Lower leg skin (tissue), 4 donors: ENCODE data around the gene EEF1AKMT3. TPM values are rescaled to one million over a fixed set of nuclear protein-coding genes. Genes with fewer than 3 reads are reported as not detected.

ENCODE experiments used
- DNase-seq, 2 donors: peaks; one replicate each; pipeline ENCODE4 v3.0.0-alpha.2; 2019; ENCODE audit warnings: low spot score in 2 of 2
- H3K4me3 ChIP-seq: fragments of 200-600 bp; sonication (generic); 2 replicates; pipeline ENCODE4 v1.5.1; 2017; ENCODE audit warnings: mild to moderate bottlenecking, low read depth; ENCODE audit not compliant: poor library complexity, severe bottlenecking
- CTCF ChIP-seq, 3 donors: fragments of 450-650 bp; IDR thresholded peaks; one replicate each; pipeline ENCODE4 v1.5.1; 2016; ENCODE audit warnings: antibody characterized with exemption in 3 of 3, mild to moderate bottlenecking in 3 of 3, moderate library complexity in 2 of 3
- POLR2A ChIP-seq, 2 donors: fragments of 450-650 bp; IDR thresholded peaks; one replicate each; pipeline ENCODE4 v1.6.1; 2016 to 2017; ENCODE audit warnings: antibody characterized with exemption in 2 of 2, mild to moderate bottlenecking in 1 of 2, moderate library complexity in 1 of 2
- WGBS, 2 donors: methylation state at CpG; one replicate each; pipeline ENCODE4 v1.1.5; 2018; 5-methylcytosine and 5-hydroxymethylcytosine counted together
- intact Hi-C: fragments of 100-400 bp; cut with DNase I; formaldehyde crosslinking; loops from one replicate; pipeline ENCODE4 v1.15.0; 2023; ENCODE audit warnings: low total_unique reads
- total RNA-seq, 4 donors: library from RNA; depleted of rRNA; stranded (reverse); fragments of >200 nt; gene quantifications; one replicate each; pipeline ENCODE4 v1.1.0, GENCODE V29; 2016

The EEF1AKMT3 gene
- total RNA-seq, 4 donors from 2014 or later: 6.3 to 13.2 (median 9.9) TPM

- intact Hi-C loops: loop anchor here (10.0 kb wide), 1 partner anchor 96 kb away; no protein-coding TSS in a partner anchor
- 83 to 91% methylated on average over 5 of the region's 5 CpGs for WGBS, 2 donors
- H3K4me3 ChIP-seq: no peak overlapping the region
- DNase-seq: no peak
- TF ChIP-seq POLR2A (IDR thresholded peaks at IDR 0.05) (no peak), CTCF (IDR thresholded peaks at IDR 0.05) (no peak)
Measured at GRCh38 chr12:57808351-57808750, 35.9 kb downstream of the EEF1AKMT3 start.

- no peak for DNase-seq
- H3K4me3 ChIP-seq: no peak overlapping the region
- 89 to 91% methylated on average over 3 of the region's 3 CpGs for WGBS, 2 donors
- TF ChIP-seq POLR2A (IDR thresholded peaks at IDR 0.05) (no peak), CTCF (IDR thresholded peaks at IDR 0.05) (no peak)
- intact Hi-C loops: loop anchor here (10.0 kb wide), 1 partner anchor 95 kb away; no protein-coding TSS in a partner anchor
Measured at GRCh38 chr12:57809425-57809824, 37.0 kb downstream of the EEF1AKMT3 start.

DNA sequence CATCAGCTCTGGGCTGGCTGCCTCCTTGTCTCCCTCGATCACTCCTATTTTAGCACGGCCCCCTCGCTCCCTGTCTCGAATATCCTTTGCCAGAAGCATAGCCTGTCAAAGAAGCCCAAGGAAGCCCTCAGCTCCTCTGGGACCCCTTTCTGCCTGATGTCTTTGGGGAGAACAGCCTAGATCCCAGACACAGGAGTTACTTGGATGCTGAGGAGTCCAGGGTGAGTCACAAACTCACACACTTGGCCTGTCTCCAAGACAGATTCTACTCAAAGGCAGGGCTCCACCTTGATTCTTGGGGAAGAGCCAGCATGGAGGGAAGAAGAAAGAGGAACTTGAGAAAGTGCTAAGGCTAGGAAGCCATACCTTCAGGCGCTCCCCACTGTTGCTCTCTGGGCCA is 38.0 kb downstream of the EEF1AKMT3 start:
- DNase-seq: no peak
- TF ChIP-seq CTCF (IDR thresholded peaks at IDR 0.05): no peak
- no peak for TF ChIP-seq POLR2A (IDR thresholded peaks at IDR 0.05)
- intact Hi-C loops: no loop called here

GRCh38 chr12:57811028-57811755 is 38.8 kb downstream of the EEF1AKMT3 start:
- no peak overlapping the region for H3K4me3 ChIP-seq
- TF ChIP-seq POLR2A (IDR thresholded peaks at IDR 0.05) (no peak), CTCF (IDR thresholded peaks at IDR 0.05) (no peak)
- WGBS, 2 donors: 75 to 80% methylated on average over 7 to 10 of the region's 10 CpGs
- intact Hi-C loops: no loop called here
- DNase-seq: no peak

More for the DNA sequence above, 38.0 kb downstream of the EEF1AKMT3 start:
- WGBS, 2 donors: 55 to 68% methylated on average over 5 of the region's 5 CpGs
- H3K4me3 ChIP-seq: no peak overlapping the region

DNA sequence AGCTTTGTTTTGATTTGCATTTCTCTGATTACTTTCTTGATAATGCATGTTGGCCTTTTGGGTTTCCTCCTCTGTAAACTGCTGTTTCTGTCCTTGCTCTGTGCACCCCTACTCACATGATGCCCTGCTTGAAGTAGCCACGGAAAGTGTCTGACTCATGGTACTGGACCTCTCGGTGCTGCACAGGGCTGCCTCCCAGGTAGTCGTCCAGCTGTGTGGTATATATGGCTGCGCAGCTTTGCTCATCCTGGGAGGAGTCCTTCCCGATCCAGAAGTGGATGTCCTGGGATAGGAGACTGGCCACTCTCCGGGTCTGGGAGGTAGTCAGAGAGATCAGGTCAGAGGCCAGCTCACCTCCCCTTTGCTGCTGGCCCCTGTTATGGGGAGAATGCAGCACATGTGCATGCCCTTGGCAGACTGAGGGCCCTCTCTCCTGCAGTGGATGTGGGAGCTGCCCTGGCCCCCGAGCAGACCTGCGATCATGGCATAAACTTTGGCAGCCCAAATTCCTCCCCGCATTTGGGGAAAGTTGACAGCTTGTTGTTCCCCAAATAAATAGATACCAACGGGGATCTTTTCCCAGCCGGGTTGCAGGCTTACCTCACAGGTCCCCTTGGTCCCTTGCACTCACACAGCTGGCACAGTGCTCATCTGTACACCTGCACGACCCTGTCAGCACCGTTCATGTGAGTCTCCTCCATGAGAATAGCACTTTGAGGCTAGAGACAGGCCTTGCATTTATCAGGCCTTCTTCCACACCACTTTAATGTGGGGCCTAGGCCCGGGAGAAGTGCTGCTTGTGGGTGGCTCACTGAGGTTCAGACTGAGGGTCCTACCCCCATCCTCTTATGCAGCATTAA is 40.9 kb downstream of the EEF1AKMT3 start:
- DNase-seq: no peak
- TF ChIP-seq CTCF (IDR thresholded peaks at IDR 0.05) (no peak), POLR2A (IDR thresholded peaks at IDR 0.05) (no peak)
- 79 to 84% methylated on average over 13 to 14 of the region's 14 CpGs for WGBS, 2 donors
- no peak overlapping the region for H3K4me3 ChIP-seq
- intact Hi-C loops: no loop called here
